C4-2B (cell line): Measurements from ENCODE around the gene PHLPP1.

Experiments
- ZFX ChIP-seq: fragments of 450-650 bp; IDR thresholded peaks from 2 replicates; pipeline ENCODE4 v1.6.1; 2017
- TF ChIP-seq, protein P1 (sequence below): fragments of 450-650 bp; conservative IDR thresholded peaks from 2 replicates; pipeline ENCODE4 v1.5.1; 2017; ENCODE audit warnings: mild to moderate bottlenecking

DNA sequence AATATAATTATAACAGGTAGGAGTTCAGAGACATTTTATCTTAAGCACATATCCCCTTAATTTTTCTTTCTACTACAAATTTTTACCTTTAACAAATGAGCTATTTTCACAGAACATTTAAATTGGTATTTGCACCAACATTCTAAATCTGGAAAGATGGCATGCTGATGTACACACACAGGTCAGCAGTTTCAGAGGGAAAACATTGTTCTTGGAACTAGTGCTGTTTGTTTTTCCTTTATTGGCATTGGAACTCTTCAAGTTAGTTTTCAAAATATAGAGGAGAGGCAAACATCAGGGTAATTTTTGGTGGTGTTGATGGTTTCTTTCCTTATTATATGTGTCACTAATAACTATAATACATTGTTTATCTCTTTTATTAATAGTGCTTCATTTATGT is 155.3 kb downstream of the PHLPP1 start:
- no peak for TF ChIP-seq ZFX
- TF ChIP-seq, protein P1, sequence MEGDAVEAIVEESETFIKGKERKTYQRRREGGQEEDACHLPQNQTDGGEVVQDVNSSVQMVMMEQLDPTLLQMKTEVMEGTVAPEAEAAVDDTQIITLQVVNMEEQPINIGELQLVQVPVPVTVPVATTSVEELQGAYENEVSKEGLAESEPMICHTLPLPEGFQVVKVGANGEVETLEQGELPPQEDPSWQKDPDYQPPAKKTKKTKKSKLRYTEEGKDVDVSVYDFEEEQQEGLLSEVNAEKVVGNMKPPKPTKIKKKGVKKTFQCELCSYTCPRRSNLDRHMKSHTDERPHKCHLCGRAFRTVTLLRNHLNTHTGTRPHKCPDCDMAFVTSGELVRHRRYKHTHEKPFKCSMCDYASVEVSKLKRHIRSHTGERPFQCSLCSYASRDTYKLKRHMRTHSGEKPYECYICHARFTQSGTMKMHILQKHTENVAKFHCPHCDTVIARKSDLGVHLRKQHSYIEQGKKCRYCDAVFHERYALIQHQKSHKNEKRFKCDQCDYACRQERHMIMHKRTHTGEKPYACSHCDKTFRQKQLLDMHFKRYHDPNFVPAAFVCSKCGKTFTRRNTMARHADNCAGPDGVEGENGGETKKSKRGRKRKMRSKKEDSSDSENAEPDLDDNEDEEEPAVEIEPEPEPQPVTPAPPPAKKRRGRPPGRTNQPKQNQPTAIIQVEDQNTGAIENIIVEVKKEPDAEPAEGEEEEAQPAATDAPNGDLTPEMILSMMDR = no peak
